Vein endothelial cell (primary cell): ENCODE measurements around the gene NEMP1. TPM values are rescaled to one million over a fixed set of nuclear protein-coding genes. Genes with fewer than 3 reads are reported as not detected.

Experiments used
- total RNA-seq: library from RNA; depleted of rRNA; stranded (reverse); fragments of >200 nt; gene quantifications from 2 replicates; pipeline ENCODE4 v1.2.3, GENCODE V29; 2012

The NEMP1 gene
- 5.9 and 10.7 TPM in 2 replicates for total RNA-seq

GRCh38 chr12:57078519-57079404 lies at the start of gene NEMP1:
Gene NEMP1, minus strand, starts transcription at chr12:57078791. Its CDS starts 46 bp downstream, at chr12:57078745.

GRCh38 chr12:57127726-57128518 lies 49.3 kb upstream of the NEMP1 start, which contains the start of gene LRP1:
Gene LRP1, plus strand, starts transcription at chr12:57128483. Its CDS starts 482 bp downstream, at chr12:57128965.

GRCh38 chr12:57111031-57111734 lies 32.6 kb upstream of the NEMP1 start, which contains the start of gene STAT6:
Gene STAT6, minus strand, starts transcription at chr12:57111362. Its CDS starts 3,084 bp downstream, at chr12:57108278.

GRCh38 chr12:57088354-57089270 lies 10.0 kb upstream of the NEMP1 start, which contains the start of gene NAB2:
Gene NAB2, plus strand, starts transcription at chr12:57089114. Its CDS starts 158 bp downstream, at chr12:57089272.

GRCh38 chr12:57049890-57050289 lies 28.7 kb downstream of the NEMP1 start, which contains the start of gene MYO1A:
Gene MYO1A, minus strand, starts transcription at chr12:57050129. Its CDS starts 1,806 bp downstream, at chr12:57048323.

GRCh38 chr12:57016348-57016747 lies 62.2 kb downstream of the NEMP1 start, which contains the start of gene TAC3:
Gene TAC3, minus strand, starts transcription at chr12:57016529. Its CDS starts 732 bp downstream, at chr12:57015797.

GRCh38 chr12:57005980-57006808 lies 72.4 kb downstream of the NEMP1 start, which contains the start of gene ZBTB39:
Gene ZBTB39, minus strand, starts transcription at chr12:57006546. Its CDS starts 1,629 bp downstream, at chr12:57004917.

Other genes with a start within 250 kb of the NEMP1 start
- not detected in 2 replicates for gene SDR9C7, start 144.4 kb downstream of the NEMP1 start, total RNA-seq
- under 0.01 TPM in 1 of 2 replicates, not detected in the other for gene RDH16, start 121.2 kb downstream of the NEMP1 start, total RNA-seq
- 11.5 and 12.1 TPM in 2 replicates for gene ZBTB39, start 72.2 kb downstream of the NEMP1 start, total RNA-seq
- gene TAC3, start 62.3 kb downstream of the NEMP1 start, total RNA-seq, result not detected in 2 replicates
- under 0.01 TPM in 1 of 2 replicates, not detected in the other for gene MYO1A, start 28.7 kb downstream of the NEMP1 start, total RNA-seq
- 12.0 and 18.9 TPM in 2 replicates for gene NAB2, start 10.3 kb upstream of the NEMP1 start, total RNA-seq
- 96.0 and 100 TPM in 2 replicates for gene STAT6, start 32.6 kb upstream of the NEMP1 start, total RNA-seq
- 1.6 and 4.6 TPM in 2 replicates for gene LRP1, start 49.7 kb upstream of the NEMP1 start, total RNA-seq
- not detected in 2 replicates for gene LRP1-AS, start 68.8 kb upstream of the NEMP1 start, total RNA-seq
- 0.19 TPM in 1 of 2 replicates, not detected in the other for gene NXPH4, start 138.0 kb upstream of the NEMP1 start, total RNA-seq
- 197 and 216 TPM in 2 replicates for gene SHMT2, start 150.9 kb upstream of the NEMP1 start, total RNA-seq
- 0.65 TPM in 1 of 2 replicates, not detected in the other for gene STAC3, start 172.4 kb upstream of the NEMP1 start, total RNA-seq